ENCODE results near the gene TLR9. TPM values are rescaled to one million over a fixed set of nuclear protein-coding genes. Genes with fewer than 3 reads are reported as not detected.

TLR9 gene
- total and polyA plus RNA-seq, 9 of the 15 experiments (the other 6 are each of a cell fraction or from before 2014, with no cell fraction given), result not detected

DNA sequence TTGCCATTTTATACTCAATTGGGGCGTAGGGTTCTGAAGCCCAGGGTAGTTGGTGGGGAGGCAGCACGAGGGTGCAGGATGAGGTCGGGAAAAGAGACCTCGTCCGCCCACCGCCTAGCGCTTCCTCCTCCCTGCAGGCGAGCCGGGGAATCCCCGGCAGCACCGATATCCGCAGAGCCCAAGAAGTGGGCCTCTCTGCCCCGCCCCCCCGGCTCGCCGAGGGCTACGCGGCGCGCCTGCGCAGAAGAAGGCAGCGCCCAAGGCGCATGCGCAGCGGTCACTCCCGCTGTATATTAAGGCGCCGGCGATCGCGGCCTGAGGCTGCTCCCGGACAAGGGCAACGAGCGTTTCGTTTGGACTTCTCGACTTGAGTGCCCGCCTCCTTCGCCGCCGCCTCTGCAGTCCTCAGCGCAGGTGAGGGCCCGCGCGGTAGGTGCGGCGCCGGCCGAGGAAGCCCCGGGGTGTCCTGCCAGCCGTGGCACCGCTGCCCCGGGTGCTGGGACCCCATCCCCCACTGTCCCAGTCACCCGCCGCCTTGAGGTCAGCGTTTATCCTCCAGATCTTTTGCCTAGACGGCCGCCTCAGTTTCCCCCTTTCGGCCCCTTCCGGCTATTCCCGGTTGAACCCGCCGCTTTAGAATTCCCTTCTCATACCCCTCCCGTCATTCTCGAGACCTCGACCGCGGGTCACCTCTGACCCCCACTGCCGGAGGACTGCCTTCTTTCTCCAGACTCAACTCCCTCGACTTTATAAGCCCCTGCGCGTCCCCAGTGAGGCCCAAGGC, 27.4 kb downstream of the TLR9 start, which contains the start of gene ALAS1:
TSS of gene ALAS1 (plus strand) at position 319 of the 784 bp plus-strand sequence. CDS start 1,082 bp downstream, outside the sequence.
- peak within 1 kb of the TSS; percentile 92 for H2AFZ ChIP-seq (ENCODE audit: low read depth, low read length)
- H4K20me1 ChIP-seq (replicated peaks; ENCODE audit: control insufficient read depth, insufficient read depth, low read length), result no peaks in the 10 kb centered on the region
- H3K27ac ChIP-seq (ENCODE audit: extremely low read depth, low read depth, low read length), result peak within 1 kb of the TSS; percentile 80
- ATAC-seq, result peak; percentile 97
- DNase-seq (ENCODE audit: extremely low read depth in 1 of 4, low spot score in 3 of 4), result peak; percentile 93 to 97 (median 96)
- peaks cover 16% of the 10 kb centered on the region for H3K79me2 ChIP-seq (ENCODE audit: control insufficient read depth, insufficient read depth, low read length)
- no peaks in the 10 kb centered on the region for H3K9me3 ChIP-seq (replicated peaks; ENCODE audit: control insufficient read depth, insufficient read depth, low read depth, low read length)
- CTCF ChIA-PET (ENCODE audit: low intra/inter-chr PET ratio), result interaction anchor here (0.6 kb wide), 1 partner anchor 45 kb away, joined by 3 read pairs; no protein-coding TSS in a partner anchor
- POLR2A ChIA-PET, result interaction anchor here (0.6 to 0.7 kb wide), 2 partner anchors 14 to 80 kb away, joined by 3 read pairs; no protein-coding TSS in a partner anchor
- peak; percentile 84 for FAIRE-seq
- intact Hi-C loops (cut with micrococcal nuclease) (loop anchor here (2.0 kb wide), 1 partner anchor 43 kb away; the partner anchor contains the start of gene POC1A), in situ Hi-C loops (cut with MboI) (no loop called here)
- no peaks in the 10 kb centered on the region for H3K27me3 ChIP-seq (ENCODE audit: control insufficient read depth in 2 of 2, insufficient read depth in 2 of 2, low read length in 2 of 2)
- H3K9ac ChIP-seq (ENCODE audit: insufficient read depth in 1 of 2, low read depth in 2 of 2, low read length in 2 of 2), result peak within 1 kb of the TSS; percentile 80 to 96
- no peaks in the 10 kb centered on the region for H3K9me1 ChIP-seq (ENCODE audit: control insufficient read depth, insufficient read depth, low read length)
- H3K4me2 ChIP-seq (ENCODE audit: insufficient read depth, low read length), result peak within 1 kb of the TSS; percentile 78
- H3K36me3 ChIP-seq (ENCODE audit: control insufficient read depth, insufficient read depth, low read length), result peaks cover 39% of the 10 kb centered on the region
- WGBS (ENCODE audit: insufficient coverage, low coverage, missing lambda C conversion rate), result under 1% methylated on average over 36 of the region's 71 CpGs
- H3K4me1 ChIP-seq (replicated peaks in 1 of 2; ENCODE audit: control insufficient read depth in 2 of 2, insufficient read depth in 2 of 2, low read length in 2 of 2), result peaks cover 22 to 31% of the 10 kb centered on the region in 2 experiments; a peak in 4 of 5 replicates
- peak within 1 kb of the TSS; percentile 77 for H3K4me3 ChIP-seq
- no TSS peak for BruUV-seq (replicated peaks)
- TF ChIP-seq, protein P1, sequence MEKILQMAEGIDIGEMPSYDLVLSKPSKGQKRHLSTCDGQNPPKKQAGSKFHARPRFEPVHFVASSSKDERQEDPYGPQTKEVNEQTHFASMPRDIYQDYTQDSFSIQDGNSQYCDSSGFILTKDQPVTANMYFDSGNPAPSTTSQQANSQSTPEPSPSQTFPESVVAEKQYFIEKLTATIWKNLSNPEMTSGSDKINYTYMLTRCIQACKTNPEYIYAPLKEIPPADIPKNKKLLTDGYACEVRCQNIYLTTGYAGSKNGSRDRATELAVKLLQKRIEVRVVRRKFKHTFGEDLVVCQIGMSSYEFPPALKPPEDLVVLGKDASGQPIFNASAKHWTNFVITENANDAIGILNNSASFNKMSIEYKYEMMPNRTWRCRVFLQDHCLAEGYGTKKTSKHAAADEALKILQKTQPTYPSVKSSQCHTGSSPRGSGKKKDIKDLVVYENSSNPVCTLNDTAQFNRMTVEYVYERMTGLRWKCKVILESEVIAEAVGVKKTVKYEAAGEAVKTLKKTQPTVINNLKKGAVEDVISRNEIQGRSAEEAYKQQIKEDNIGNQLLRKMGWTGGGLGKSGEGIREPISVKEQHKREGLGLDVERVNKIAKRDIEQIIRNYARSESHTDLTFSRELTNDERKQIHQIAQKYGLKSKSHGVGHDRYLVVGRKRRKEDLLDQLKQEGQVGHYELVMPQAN (IDR thresholded peaks at IDR 0.05; ENCODE audit: borderline replicate concordance), result 0 out of 2 replicates have a peak, but pooled peaks have one; percentile 21
- TF ChIP-seq GABPB1 (CRISPR knock-in tag; IDR thresholded peaks at IDR 0.05) (peak; percentile 33; the same call in 1 of the 2 replicates), MCM5 (IDR thresholded peaks at IDR 0.05; ENCODE audit: low read depth) (no peak), ZFP30 (CRISPR knock-in tag; IDR thresholded peaks at IDR 0.05; ENCODE audit: borderline replicate concordance) (no peak), ZNF174 (CRISPR knock-in tag; IDR thresholded peaks at IDR 0.05) (no peak), SRSF3 (IDR thresholded peaks at IDR 0.05; ENCODE audit: insufficient read depth, low read length) (no peak), SP1 (CRISPR knock-in tag; IDR thresholded peaks at IDR 0.05) (0 out of 2 replicates have a peak, but pooled peaks have one; percentile 13), KDM5B (IDR thresholded peaks at IDR 0.05; ENCODE audit: insufficient replicate concordance, low read depth, low read length) (peak; percentile 78), POLR2AphosphoS2 (IDR thresholded peaks at IDR 0.05; ENCODE audit: low read length) (no peak), SMAD4 (CRISPR knock-in tag; conservative IDR thresholded peaks at IDR 0.05) (0 out of 2 replicates have a peak, but pooled peaks have one; percentile 37), ZNF408 (CRISPR knock-in tag; IDR thresholded peaks at IDR 0.05; ENCODE audit: low read depth) (no peak), FOXJ2 (tag; IDR thresholded peaks at IDR 0.05) (no peak), GATAD2B (IDR thresholded peaks at IDR 0.05; ENCODE audit: borderline replicate concordance) (no peak)
- TF ChIP-seq, protein P2, sequence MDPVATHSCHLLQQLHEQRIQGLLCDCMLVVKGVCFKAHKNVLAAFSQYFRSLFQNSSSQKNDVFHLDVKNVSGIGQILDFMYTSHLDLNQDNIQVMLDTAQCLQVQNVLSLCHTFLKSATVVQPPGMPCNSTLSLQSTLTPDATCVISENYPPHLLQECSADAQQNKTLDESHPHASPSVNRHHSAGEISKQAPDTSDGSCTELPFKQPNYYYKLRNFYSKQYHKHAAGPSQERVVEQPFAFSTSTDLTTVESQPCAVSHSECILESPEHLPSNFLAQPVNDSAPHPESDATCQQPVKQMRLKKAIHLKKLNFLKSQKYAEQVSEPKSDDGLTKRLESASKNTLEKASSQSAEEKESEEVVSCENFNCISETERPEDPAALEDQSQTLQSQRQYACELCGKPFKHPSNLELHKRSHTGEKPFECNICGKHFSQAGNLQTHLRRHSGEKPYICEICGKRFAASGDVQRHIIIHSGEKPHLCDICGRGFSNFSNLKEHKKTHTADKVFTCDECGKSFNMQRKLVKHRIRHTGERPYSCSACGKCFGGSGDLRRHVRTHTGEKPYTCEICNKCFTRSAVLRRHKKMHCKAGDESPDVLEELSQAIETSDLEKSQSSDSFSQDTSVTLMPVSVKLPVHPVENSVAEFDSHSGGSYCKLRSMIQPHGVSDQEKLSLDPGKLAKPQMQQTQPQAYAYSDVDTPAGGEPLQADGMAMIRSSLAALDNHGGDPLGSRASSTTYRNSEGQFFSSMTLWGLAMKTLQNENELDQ (CRISPR knock-in tag; IDR thresholded peaks at IDR 0.05; ENCODE audit: borderline replicate concordance), result no peak
- TF ChIP-seq, protein P3, sequence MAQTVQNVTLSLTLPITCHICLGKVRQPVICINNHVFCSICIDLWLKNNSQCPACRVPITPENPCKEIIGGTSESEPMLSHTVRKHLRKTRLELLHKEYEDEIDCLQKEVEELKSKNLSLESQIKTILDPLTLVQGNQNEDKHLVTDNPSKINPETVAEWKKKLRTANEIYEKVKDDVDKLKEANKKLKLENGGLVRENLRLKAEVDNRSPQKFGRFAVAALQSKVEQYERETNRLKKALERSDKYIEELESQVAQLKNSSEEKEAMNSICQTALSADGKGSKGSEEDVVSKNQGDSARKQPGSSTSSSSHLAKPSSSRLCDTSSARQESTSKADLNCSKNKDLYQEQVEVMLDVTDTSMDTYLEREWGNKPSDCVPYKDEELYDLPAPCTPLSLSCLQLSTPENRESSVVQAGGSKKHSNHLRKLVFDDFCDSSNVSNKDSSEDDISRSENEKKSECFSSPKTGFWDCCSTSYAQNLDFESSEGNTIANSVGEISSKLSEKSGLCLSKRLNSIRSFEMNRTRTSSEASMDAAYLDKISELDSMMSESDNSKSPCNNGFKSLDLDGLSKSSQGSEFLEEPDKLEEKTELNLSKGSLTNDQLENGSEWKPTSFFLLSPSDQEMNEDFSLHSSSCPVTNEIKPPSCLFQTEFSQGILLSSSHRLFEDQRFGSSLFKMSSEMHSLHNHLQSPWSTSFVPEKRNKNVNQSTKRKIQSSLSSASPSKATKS (CRISPR knock-in tag; IDR thresholded peaks at IDR 0.05), result no peak

All from K562 (cell line).